GM19463 (cell line): ENCODE measurements around the gene GSTM4.

Source experiments
- ATAC-seq: cut with Tn5 transposase; IDR thresholded peaks from one replicate; pipeline ENCODE4 v1.9.1; 2021; ENCODE audit warnings: mild to moderate bottlenecking, moderate library complexity; ENCODE audit not compliant: unreplicated experiment

Gene GSTM4

GRCh38 chr1:109655615-109656519, at the start of gene GSTM4:
Gene GSTM4 (plus strand): TSS chr1:109656099. CDS start chr1:109656390, 291 bp downstream.
- ATAC-seq = peak; percentile 91

- ATAC-seq = no peak
These were observed 46.0 kb upstream of the GSTM4 start for GRCh38 chr1:109609881-109610280.

DNA sequence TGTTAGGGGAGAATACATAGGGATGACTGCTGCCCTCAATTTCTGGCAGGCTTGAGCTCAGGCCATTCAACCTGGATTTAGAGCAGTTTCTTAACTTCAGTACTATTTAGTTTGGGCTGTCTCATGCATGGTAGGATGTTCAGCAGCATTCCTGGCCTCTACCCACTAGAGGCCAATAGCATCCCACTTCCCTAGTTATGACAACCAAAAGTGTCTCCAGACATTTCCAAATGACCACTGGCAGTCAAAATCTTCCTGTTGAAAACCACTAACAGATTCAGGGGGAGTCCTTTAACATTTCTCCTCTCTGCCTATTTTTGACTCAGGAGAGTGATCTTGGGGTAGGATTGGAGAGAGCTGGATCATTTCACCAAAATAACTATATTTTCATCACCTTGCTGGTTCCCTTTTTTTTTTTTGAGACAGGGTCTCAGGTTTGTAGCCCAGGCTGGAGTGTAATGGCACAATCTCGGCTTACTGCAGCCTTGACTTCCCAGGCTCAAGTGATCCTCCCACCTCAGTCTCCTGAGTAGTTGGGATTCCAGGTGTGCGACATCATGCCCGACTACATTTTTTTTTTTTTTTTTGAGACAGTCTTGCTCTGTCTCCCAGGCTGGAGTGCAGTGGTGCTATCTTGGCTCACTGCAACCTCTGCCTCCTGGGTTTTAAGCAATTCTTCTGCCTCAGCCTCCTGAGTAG, 45.1 kb upstream of the GSTM4 start:
- no peak for ATAC-seq

- ATAC-seq = no peak
These were observed 44.5 kb upstream of the GSTM4 start for GRCh38 chr1:109611308-109611990.

GRCh38 chr1:109613361-109614147, 42.3 kb upstream of the GSTM4 start:
- ATAC-seq = no peak

DNA sequence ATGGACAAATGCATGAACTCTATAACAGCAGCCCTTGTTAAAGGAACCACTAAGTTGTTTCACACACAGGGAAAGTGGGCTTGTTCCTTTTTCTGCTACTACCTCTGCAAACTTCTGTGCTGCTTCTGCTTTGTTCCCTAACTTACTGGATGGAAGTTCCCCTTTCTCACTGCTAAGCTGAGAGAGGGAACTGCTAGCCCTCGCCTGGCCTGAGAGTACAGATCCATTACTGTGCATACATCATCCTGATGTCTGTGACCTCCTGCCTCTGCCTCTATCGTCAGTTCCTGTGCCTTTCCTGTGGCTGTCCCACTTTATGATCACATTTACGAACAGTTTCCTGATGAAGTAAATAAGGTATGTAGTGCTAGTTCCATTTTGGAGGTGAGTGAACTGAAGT, 40.0 kb upstream of the GSTM4 start:
- no peak for ATAC-seq

DNA sequence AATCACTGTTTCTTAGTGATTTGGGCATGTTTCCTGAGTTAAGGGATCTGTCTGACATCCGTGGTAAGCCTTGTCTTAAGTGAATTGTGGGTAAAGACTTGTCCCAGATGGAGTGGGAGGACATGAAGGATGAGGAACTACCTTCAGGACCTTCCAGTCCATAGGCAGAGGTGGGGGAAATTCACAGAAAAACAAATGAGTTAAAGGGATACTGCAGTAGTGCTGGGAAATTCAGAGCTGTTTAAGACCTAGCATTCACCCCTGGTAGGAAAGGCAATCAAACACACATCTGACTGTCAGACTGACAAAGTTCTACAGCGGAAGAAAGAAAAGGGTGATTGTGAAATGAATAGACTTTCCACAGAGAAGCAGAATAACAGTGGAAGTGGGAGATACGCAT, 39.5 kb upstream of the GSTM4 start:
- ATAC-seq = no peak

GRCh38 chr1:109617291-109617801, 38.6 kb upstream of the GSTM4 start:
- no peak for ATAC-seq

DNA sequence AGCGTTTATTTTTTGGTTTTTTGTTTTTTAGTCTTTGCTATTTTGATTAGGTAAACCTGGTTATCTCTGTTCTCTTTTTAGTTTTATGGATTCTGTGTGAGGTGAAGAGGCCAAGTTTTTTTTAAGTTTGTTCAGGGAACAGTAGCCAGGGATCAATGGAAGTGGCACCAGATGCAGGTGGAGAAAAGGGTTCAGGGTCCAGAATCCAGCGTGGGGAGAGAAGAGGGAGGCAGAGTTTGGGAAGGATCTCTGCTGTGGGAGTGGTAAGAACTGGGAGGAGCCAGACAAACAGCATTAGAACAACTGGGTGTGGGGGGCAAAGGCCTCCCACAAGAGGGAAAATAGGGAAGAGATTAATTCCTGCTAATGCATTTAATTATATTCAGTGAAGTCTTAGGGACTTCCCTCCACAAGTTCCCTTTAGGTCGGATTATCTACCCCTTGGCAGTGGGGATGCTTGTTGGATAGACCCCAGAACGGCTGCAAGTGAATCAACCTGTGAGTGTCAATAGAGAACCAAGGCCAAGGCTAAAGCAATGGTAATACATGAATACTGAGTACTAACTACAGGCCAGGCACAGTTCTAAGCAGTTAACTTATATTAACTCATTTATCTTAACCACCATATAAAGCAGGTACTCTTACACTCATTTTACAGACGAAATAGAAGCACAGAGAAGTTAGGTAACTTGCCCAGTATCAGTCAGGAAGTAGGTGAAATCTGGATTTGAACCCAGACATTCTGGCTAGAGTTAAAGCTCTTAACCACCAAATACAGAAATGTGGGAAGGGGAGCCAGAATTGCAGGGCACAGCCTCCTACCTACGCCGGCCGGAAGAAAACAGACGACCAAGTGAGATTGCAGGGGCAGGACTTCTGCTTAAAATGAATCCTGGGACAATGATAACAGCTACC, 37.0 kb upstream of the GSTM4 start:
- no peak for ATAC-seq

DNA sequence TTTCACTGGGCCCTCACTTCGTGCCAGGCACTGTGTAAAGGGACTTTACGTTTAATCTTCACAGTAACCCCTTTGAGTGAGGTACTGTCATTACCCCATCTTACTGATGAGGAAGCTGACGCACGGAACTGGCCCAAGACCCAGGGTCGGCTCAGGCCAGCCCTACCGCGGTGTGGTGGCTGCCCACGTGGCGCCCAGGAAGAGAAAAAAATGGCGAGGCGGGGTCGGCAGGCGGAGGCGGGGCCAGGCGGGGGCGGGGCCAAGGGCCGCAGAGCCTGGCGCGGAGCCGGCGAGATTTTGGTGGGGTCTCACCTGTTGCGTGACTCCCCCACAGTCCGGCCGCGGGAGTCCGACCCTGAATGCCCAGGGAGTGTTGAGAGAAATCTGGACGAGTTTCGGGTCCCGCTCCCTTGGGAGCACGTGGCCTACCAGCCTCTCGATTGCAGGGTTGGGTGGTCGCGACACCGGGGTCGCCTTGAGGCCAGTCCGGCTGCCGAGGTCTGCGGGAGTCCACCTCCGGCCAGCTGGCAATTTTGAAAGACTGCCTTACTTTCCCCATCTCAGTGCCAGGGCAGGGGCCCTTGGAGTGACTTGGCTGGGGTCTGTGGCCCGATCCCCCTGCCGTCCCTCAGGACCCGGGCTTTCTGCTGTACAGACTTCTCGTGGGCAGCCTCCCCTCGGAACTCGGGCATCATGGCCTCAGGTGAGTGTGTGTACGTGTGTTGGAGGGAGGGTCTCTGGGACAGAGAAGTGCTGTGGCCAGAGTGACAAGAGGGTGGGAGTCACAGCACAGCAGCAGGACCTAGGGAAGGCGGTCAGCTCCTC, 36.1 kb upstream of the GSTM4 start, which contains the start of the genes AMPD2 and GNAT2:
Gene AMPD2 (plus strand): TSS at position 262 of the 825 bp plus-strand sequence. CDS start 1,339 bp downstream, outside the sequence.
Gene GNAT2 (minus strand): TSS at position 41 of the 825 bp plus-strand sequence. CDS start 6,746 bp downstream, outside the sequence.
- ATAC-seq = peak; percentile 55

GRCh38 chr1:109620401-109620791, 35.5 kb upstream of the GSTM4 start:
- no peak for ATAC-seq

DNA sequence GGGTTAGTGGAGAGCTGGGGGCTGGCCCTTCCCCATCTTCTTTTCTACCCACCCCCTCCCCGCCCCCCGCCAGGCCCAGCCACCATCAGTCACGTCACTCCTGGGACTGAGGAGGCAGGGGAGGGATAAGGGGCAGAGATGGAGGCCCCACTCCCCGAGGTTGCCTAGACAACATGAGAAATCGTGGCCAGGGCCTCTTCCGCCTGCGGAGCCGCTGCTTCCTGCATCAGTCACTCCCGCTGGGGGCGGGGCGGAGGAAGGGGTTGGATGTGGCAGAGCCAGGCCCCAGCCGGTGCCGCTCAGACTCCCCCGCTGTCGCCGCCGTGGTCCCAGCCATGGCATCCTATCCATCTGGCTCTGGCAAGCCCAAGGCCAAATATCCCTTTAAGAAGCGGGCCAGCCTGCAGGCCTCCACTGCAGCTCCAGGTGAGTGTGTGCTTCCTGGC, 35.0 kb upstream of the GSTM4 start:
- peak; percentile 82 for ATAC-seq

DNA sequence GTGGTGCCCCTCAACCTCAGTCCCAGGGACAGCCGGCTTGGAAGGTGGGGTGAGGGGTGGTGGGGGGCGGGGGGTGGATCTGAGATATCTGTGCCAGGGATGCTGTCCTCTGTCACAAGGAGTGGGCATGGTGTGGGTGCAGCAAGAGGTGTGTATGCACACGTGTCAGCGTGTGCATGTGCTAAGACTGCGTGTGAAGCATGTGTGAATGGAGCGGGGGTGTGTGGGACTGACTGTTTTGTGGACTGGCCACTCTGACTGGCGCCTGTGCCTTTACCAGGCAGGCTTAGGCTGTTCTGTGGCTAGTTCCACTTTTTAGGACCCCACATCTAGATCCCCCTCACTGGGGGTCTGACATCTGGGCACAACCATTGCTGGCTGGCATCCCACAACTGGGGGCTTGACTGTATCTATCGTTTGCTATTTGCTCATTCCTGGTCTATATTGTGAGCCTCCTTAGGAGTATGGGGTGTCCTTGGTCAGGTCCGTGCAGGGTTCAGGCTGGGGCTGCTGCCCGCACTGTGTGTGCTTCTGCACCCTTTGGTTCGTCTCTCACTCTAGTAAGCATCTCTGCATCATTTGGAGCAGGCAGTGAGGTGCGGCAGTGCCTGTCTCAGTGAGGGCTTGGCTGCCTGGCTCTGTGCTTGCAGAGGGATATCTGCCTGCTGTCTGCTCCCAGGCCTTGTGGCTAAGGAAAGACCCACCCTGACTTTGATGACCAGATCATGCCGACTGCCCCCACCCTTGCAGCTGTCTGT, 34.3 kb upstream of the GSTM4 start:
- ATAC-seq = no peak

DNA sequence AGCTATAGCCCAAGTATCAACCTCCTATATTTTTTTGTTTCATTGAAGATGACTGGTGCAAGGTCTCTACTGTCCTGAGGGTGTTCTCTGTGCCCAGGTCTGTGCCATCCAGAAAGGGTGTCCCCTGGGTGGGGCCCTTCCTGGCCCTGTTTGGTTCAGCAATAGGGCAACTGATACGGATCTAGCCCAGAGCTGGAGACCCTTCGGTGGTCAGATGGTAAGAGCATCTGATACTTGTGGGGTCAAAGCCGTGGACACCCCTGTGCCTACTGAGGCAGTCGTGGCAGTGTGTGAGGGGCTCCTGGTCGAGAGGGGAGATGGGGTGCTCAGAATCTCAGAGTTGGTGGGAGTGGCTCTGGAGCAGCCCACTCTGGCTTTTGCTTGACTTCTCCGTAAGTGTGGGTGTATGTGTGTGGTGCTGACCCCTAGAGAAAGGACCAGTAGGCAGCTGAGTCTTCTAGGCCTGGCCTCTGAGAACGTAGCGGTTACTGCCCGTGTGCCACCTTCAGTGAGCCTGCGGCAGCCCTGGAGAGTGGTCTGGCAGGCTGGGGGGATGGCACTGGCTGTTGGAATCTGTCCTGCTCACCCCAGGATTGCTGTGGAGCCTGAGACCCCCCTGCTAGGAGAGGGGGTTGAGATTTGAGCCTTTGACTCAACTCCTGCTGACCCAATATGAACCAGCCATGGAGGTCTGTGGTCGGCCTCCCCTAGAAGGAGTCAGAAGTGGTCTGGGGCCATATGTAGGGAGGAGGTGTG, 33.6 kb upstream of the GSTM4 start:
- ATAC-seq = no peak

GRCh38 chr1:109622895-109623294, 33.0 kb upstream of the GSTM4 start:
- ATAC-seq = no peak

DNA sequence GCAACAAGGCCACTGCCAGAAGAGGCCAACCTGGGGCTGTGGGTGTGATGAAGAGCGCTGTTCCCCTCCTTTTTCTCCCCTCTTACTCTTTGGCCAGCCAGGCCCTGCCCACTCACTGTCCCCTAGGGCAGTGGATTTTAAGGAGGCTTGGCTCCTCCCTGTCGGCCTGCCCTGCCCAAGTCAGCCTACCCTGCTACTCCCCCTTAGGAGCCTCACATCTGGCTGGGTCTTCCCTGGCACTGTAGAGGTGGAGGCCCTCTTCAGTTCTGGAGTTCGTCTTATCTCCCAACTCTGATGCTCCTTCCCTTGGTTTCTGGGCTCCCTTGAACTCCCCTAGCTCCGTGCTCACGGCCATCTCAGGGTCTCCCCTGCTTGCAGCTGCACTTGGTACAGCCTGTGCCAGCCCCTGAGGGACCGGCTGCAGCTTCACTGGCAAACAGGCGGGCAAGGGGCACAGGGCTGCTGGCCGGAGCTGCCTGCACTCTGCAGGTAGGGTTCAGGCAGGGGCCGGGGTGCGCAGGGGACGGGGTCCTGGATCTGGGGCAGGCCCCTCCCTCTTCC, 32.2 kb upstream of the GSTM4 start:
- ATAC-seq = no peak
